Umbilical cord (tissue), 1 donor: ENCODE data around the gene FAH. TPM values are rescaled to one million over a fixed set of nuclear protein-coding genes. Genes with fewer than 3 reads are reported as not detected.

Experiments used
- total RNA-seq: library from RNA; depleted of rRNA; stranded (reverse); fragments of >200 nt; gene quantifications from one replicate; pipeline ENCODE4 v1.2.3, GENCODE V29; 2014; ENCODE audit warnings: low replicate concordance; ENCODE audit not compliant: insufficient read depth

Gene FAH
- total RNA-seq, 1 donor from 2014 or later, result 19.3 TPM

Other genes with a start within 250 kb of the FAH start
- 5.1 TPM for gene BCL2A1, start 181.8 kb upstream of the FAH start, total RNA-seq
- gene ZFAND6, start 93.3 kb upstream of the FAH start, total RNA-seq, result 180 TPM
- 1.7 TPM for gene CTXND1, start 99.2 kb downstream of the FAH start, total RNA-seq